T-helper 1 cell treated with Interleukin-12 subunit alpha and Interleukin-12 subunit beta and Interleukin-4 antibody, amounts not matched to agents 30 μg/mL and 1 μg/mL, for 36 hours (primary cell): ENCODE measurements around the gene CXXC4.

Experiments
- H3K27ac Mint-ChIP-seq: one replicate; pipeline ENCODE4 v1.8.0; 2021; ENCODE audit warnings: mild to moderate bottlenecking, mixed read lengths
- H3K27me3 Mint-ChIP-seq: one replicate; pipeline ENCODE4 v1.8.0; 2021; ENCODE audit warnings: low read depth, mixed read lengths
- H3K36me3 Mint-ChIP-seq: one replicate; pipeline ENCODE4 v1.8.0; 2021; ENCODE audit warnings: low read depth, mixed read lengths
- H3K4me1 Mint-ChIP-seq: one replicate; pipeline ENCODE4 v1.8.0; 2021; ENCODE audit warnings: low read depth, mixed read lengths
- H3K4me3 Mint-ChIP-seq: one replicate; pipeline ENCODE4 v1.8.0; 2021; ENCODE audit warnings: mild to moderate bottlenecking, moderate library complexity, mixed read lengths
- H3K9me3 Mint-ChIP-seq: one replicate; pipeline ENCODE4 v1.8.0; 2021; ENCODE audit warnings: mixed read lengths

Gene CXXC4

GRCh38 chr4:104493081-104493831 lies 1.4 kb downstream of the CXXC4 start:
- H3K9me3 Mint-ChIP-seq: no peaks in the 10 kb centered on the region
- H3K4me3 Mint-ChIP-seq: no peak overlapping the region
- H3K4me1 Mint-ChIP-seq: peaks cover 13% of the 10 kb centered on the region
- peaks cover 78% of the 10 kb centered on the region for H3K27me3 Mint-ChIP-seq
- no peak overlapping the region for H3K27ac Mint-ChIP-seq
- H3K36me3 Mint-ChIP-seq: no peaks in the 10 kb centered on the region

- H3K4me3 Mint-ChIP-seq: peak overlapping the region; percentile 65
- no peaks in the 10 kb centered on the region for H3K9me3 Mint-ChIP-seq
- H3K36me3 Mint-ChIP-seq: no peaks in the 10 kb centered on the region
- no peak overlapping the region for H3K27ac Mint-ChIP-seq
- H3K4me1 Mint-ChIP-seq: peaks cover 13% of the 10 kb centered on the region
- H3K27me3 Mint-ChIP-seq: peaks cover 80% of the 10 kb centered on the region
These were observed 2.4 kb downstream of the CXXC4 start for GRCh38 chr4:104492183-104492771.

- Mint-ChIP-seq H3K27me3 (peaks cover 75% of the 10 kb centered on the region), H3K36me3 (no peaks in the 10 kb centered on the region), H3K4me3 (peak overlapping the region; percentile 65), H3K4me1 (peaks cover 13% of the 10 kb centered on the region), H3K9me3 (no peaks in the 10 kb centered on the region), H3K27ac (no peak overlapping the region)
These were observed 3.1 kb downstream of the CXXC4 start for GRCh38 chr4:104491481-104492182.

GRCh38 chr4:104490770-104491480 lies 3.8 kb downstream of the CXXC4 start:
- Mint-ChIP-seq H3K9me3 (no peaks in the 10 kb centered on the region), H3K4me3 (peak overlapping the region; percentile 80), H3K27ac (no peak overlapping the region), H3K36me3 (no peaks in the 10 kb centered on the region), H3K4me1 (peaks cover 13% of the 10 kb centered on the region), H3K27me3 (peaks cover 71% of the 10 kb centered on the region)

GRCh38 chr4:104490096-104490769 lies 4.5 kb downstream of the CXXC4 start:
- Mint-ChIP-seq H3K4me3 (peak overlapping the region; percentile 80), H3K27me3 (peaks cover 64% of the 10 kb centered on the region), H3K9me3 (no peaks in the 10 kb centered on the region), H3K27ac (no peak overlapping the region), H3K36me3 (no peaks in the 10 kb centered on the region), H3K4me1 (peaks cover 13% of the 10 kb centered on the region)

GRCh38 chr4:104489731-104490095 lies 5.0 kb downstream of the CXXC4 start:
- Mint-ChIP-seq H3K4me3 (no peak overlapping the region), H3K9me3 (no peaks in the 10 kb centered on the region), H3K27ac (no peak overlapping the region), H3K27me3 (peaks cover 60% of the 10 kb centered on the region), H3K36me3 (no peaks in the 10 kb centered on the region), H3K4me1 (peaks cover 11% of the 10 kb centered on the region)

- Mint-ChIP-seq H3K9me3 (no peaks in the 10 kb centered on the region), H3K27me3 (peaks cover 45% of the 10 kb centered on the region), H3K4me1 (peaks cover 6% of the 10 kb centered on the region), H3K27ac (no peak overlapping the region), H3K4me3 (no peak overlapping the region), H3K36me3 (no peaks in the 10 kb centered on the region)
These were observed 6.5 kb downstream of the CXXC4 start for GRCh38 chr4:104488151-104488550.

- peaks cover 32% of the 10 kb centered on the region for H3K27me3 Mint-ChIP-seq
- H3K4me3 Mint-ChIP-seq: no peak overlapping the region
- no peak overlapping the region for H3K27ac Mint-ChIP-seq
- H3K36me3 Mint-ChIP-seq: no peaks in the 10 kb centered on the region
- peaks cover 6% of the 10 kb centered on the region for H3K4me1 Mint-ChIP-seq
- H3K9me3 Mint-ChIP-seq: no peaks in the 10 kb centered on the region
These were observed 7.8 kb downstream of the CXXC4 start for GRCh38 chr4:104486716-104487504.

GRCh38 chr4:104475652-104476051 lies 19.0 kb downstream of the CXXC4 start:
- Mint-ChIP-seq H3K27ac (no peak overlapping the region), H3K4me3 (no peak overlapping the region), H3K27me3 (no peaks in the 10 kb centered on the region), H3K4me1 (no peaks in the 10 kb centered on the region), H3K36me3 (no peaks in the 10 kb centered on the region), H3K9me3 (no peaks in the 10 kb centered on the region)

GRCh38 chr4:104472766-104473165 lies 21.9 kb downstream of the CXXC4 start:
- no peaks in the 10 kb centered on the region for H3K9me3 Mint-ChIP-seq
- H3K27me3 Mint-ChIP-seq: no peaks in the 10 kb centered on the region
- H3K4me1 Mint-ChIP-seq: no peaks in the 10 kb centered on the region
- no peak overlapping the region for H3K27ac Mint-ChIP-seq
- no peak overlapping the region for H3K4me3 Mint-ChIP-seq
- H3K36me3 Mint-ChIP-seq: no peaks in the 10 kb centered on the region

- Mint-ChIP-seq H3K27me3 (no peaks in the 10 kb centered on the region), H3K4me1 (no peaks in the 10 kb centered on the region)
These were observed 23.9 kb downstream of the CXXC4 start for GRCh38 chr4:104470770-104471169.

GRCh38 chr4:104469794-104470193 lies 24.9 kb downstream of the CXXC4 start:
- H3K36me3 Mint-ChIP-seq: no peaks in the 10 kb centered on the region
- no peaks in the 10 kb centered on the region for H3K4me1 Mint-ChIP-seq
- H3K27me3 Mint-ChIP-seq: no peaks in the 10 kb centered on the region
- no peak overlapping the region for H3K4me3 Mint-ChIP-seq
- H3K27ac Mint-ChIP-seq: no peak overlapping the region
- H3K9me3 Mint-ChIP-seq: no peaks in the 10 kb centered on the region

More at GRCh38 chr4:104470770-104471169, 23.9 kb downstream of the CXXC4 start:
- H3K9me3 Mint-ChIP-seq: no peaks in the 10 kb centered on the region
- no peak overlapping the region for H3K4me3 Mint-ChIP-seq
- H3K36me3 Mint-ChIP-seq: no peaks in the 10 kb centered on the region
- no peak overlapping the region for H3K27ac Mint-ChIP-seq

GRCh38 chr4:104465619-104466018 lies 29.1 kb downstream of the CXXC4 start:
- Mint-ChIP-seq H3K36me3 (no peaks in the 10 kb centered on the region), H3K27ac (no peak overlapping the region)

More at GRCh38 chr4:104465619-104466018, 29.1 kb downstream of the CXXC4 start:
- Mint-ChIP-seq H3K4me3 (no peak overlapping the region), H3K27me3 (no peaks in the 10 kb centered on the region), H3K9me3 (no peaks in the 10 kb centered on the region), H3K4me1 (no peaks in the 10 kb centered on the region)
